K562 (cell line): Measurements from ENCODE around the gene SPEG. TPM values are rescaled to one million over a fixed set of nuclear protein-coding genes. Genes with fewer than 3 reads are reported as not detected.
A peak's percentile ranks its signal among the peaks of the same experiment; 100 is the strongest.

ENCODE experiments used
- ATAC-seq: fragments of 200-7000 bp; cut with Tn5 transposase; 3 replicates; pipeline ENCODE4 v1.9.1; 2020; ENCODE audit warnings: moderate library complexity
- BruUV-seq: library from RNA; stranded (reverse); fragments of 400-500 nt; replicated peaks from 2 replicates; lab custom pipeline; 2021; lab: Mats Ljungman, UMichigan
- CTCF ChIA-PET: fragments of 300-600 bp; formaldehyde crosslinking; extraction: SDS; loops from one replicate; lab custom pipeline; 2021; ENCODE audit warnings: low intra/inter-chr PET ratio; lab: Yijun Ruan, JAX
- POLR2A ChIA-PET: fragments of 300-600, 350-650 bp; sonication (Branson Sonifier 250); formaldehyde crosslinking; extraction: SDS; loops from one replicate; lab custom pipeline; 2021; ENCODE audit warnings: antibody characterized with exemption, inconsistent platforms; lab: Yijun Ruan, JAX
- DNase-seq, 4 experiments: peaks; one replicate each; pipeline versions ENCODE4 v3.0.0 to v3.0.0-alpha.2; 2011 to 2018; ENCODE audit warnings: low spot score in 3 of 4, mixed read lengths in 3 of 4; ENCODE audit errors: extremely low read depth in 1 of 4
- FAIRE-seq: peaks from 2 replicates; lab custom pipeline; 2011; peaks lifted over from hg19 to GRCh38; lab: Jason Lieb, UNC
- H2AFZ ChIP-seq: 2 replicates; pipeline ENCODE4 v1.6.0; 2011; ENCODE audit warnings: low read depth, low read length, control low read depth, inconsistent platforms
- H3K27ac ChIP-seq: fragments of 200-600 bp; 3 replicates; pipeline ENCODE4 v1.8.0; 2011; ENCODE audit warnings: low read depth, mild to moderate bottlenecking, control low read depth, inconsistent platforms, low read length, moderate library complexity, mixed read lengths; ENCODE audit errors: extremely low read depth
- H3K27me3 ChIP-seq, 2 experiments: fragments of 300-600 bp in 1 of 2; 2 replicates in 1 of 2; 3 replicates in 1 of 2; pipeline versions ENCODE4 v1.6.0 to v1.8.0; 2011; ENCODE audit warnings: inconsistent platforms in 2 of 2, low read length in 2 of 2, mild to moderate bottlenecking in 1 of 2, mixed read lengths in 1 of 2, moderate library complexity in 1 of 2; ENCODE audit not compliant: control insufficient read depth in 2 of 2, insufficient read depth in 2 of 2
- H3K36me3 ChIP-seq: fragments of 300-600 bp; 3 replicates; pipeline ENCODE4 v1.8.0; 2011; ENCODE audit warnings: mild to moderate bottlenecking, low read length, inconsistent platforms; ENCODE audit not compliant: control insufficient read depth, insufficient read depth
- H3K4me1 ChIP-seq, 2 experiments: fragments of 200-600 bp in 1 of 2; replicated peaks in 1 of 2; 2 replicates in 1 of 2; 3 replicates in 1 of 2; pipeline versions ENCODE4 v1.5.1 to v1.8.0; 2011; ENCODE audit warnings: inconsistent platforms in 2 of 2, low read length in 2 of 2, mild to moderate bottlenecking in 1 of 2, mixed read lengths in 1 of 2, moderate library complexity in 1 of 2; ENCODE audit not compliant: control insufficient read depth in 2 of 2, insufficient read depth in 2 of 2
- H3K4me2 ChIP-seq: 2 replicates; pipeline ENCODE4 v1.6.1; 2011; ENCODE audit warnings: low read length, control low read depth, inconsistent platforms, mixed read lengths; ENCODE audit not compliant: insufficient read depth
- H3K4me3 ChIP-seq: fragments of 200-600 bp; sonication (generic), shearing (Covaris generic); 2 replicates; pipeline ENCODE4 v1.5.1; 2016; ENCODE audit warnings: control low read depth, inconsistent platforms
- H3K79me2 ChIP-seq: fragments of 200-600 bp; 3 replicates; pipeline ENCODE4 v1.8.0; 2011; ENCODE audit warnings: low read length, inconsistent platforms; ENCODE audit not compliant: control insufficient read depth, insufficient read depth
- H3K9ac ChIP-seq, 2 experiments: 2 replicates each; pipeline versions ENCODE4 v1.6.0 to v1.6.1; 2011; ENCODE audit warnings: low read depth in 2 of 2, low read length in 2 of 2, control low read depth in 1 of 2, inconsistent platforms in 1 of 2, mild to moderate bottlenecking in 1 of 2, mixed read lengths in 1 of 2; ENCODE audit not compliant: insufficient read depth in 1 of 2
- H3K9me1 ChIP-seq: one replicate; pipeline ENCODE4 v1.6.0; 2011; ENCODE audit warnings: inconsistent platforms, mild to moderate bottlenecking, low read length, moderate library complexity; ENCODE audit not compliant: control insufficient read depth, insufficient read depth
- H3K9me3 ChIP-seq: replicated peaks from 2 replicates; pipeline ENCODE4 v1.5.1; 2011; ENCODE audit warnings: low read depth, low read length, inconsistent platforms; ENCODE audit not compliant: control insufficient read depth, insufficient read depth
- H4K20me1 ChIP-seq: replicated peaks from 2 replicates; pipeline ENCODE4 v1.6.1; 2011; ENCODE audit warnings: low read length, inconsistent platforms, mixed read lengths; ENCODE audit not compliant: control insufficient read depth, insufficient read depth
- KAT2B ChIP-seq: IDR thresholded peaks from one replicate; pipeline ENCODE4 v1.6.1; 2012; ENCODE audit warnings: low read depth, mild to moderate bottlenecking, control low read depth, inconsistent platforms, low read length, moderate library complexity
- POLR2AphosphoS2 ChIP-seq: IDR thresholded peaks from 2 replicates; pipeline ENCODE4 v1.6.1; 2012; ENCODE audit warnings: low read length, improper control_type of control experiment
- POLR2G ChIP-seq: fragments of 200-400 bp; formaldehyde crosslinking; IDR thresholded peaks from 2 replicates; pipeline ENCODE4 v1.6.1; 2017; ENCODE audit warnings: low read depth, mild to moderate bottlenecking, antibody characterized with exemption, low read length, moderate library complexity
- VEZF1 ChIP-seq: fragments of 200-800 bp; sonication (Bioruptor generic); IDR thresholded peaks from 2 replicates; pipeline ENCODE4 v1.6.1; 2017; ENCODE audit warnings: missing genetic modification characterization, missing compliant biosample characterization
- WGBS: fragments of 100-300 bp; shearing (Covaris generic); methylation state at CpG from one replicate; pipeline ENCODE4 v1.1.6; 2016; ENCODE audit warnings: low coverage, mixed read lengths; ENCODE audit not compliant: insufficient coverage; ENCODE audit errors: missing lambda C conversion rate; 5-methylcytosine and 5-hydroxymethylcytosine counted together
- in situ Hi-C: fragments of 300-500 bp; cut with MboI; formaldehyde crosslinking; loops from 4 replicates; pipeline ENCODE4 v1.15.0; 2018; ENCODE audit warnings: inconsistent platforms, mixed read lengths
- intact Hi-C: fragments of 100-400 bp; cut with micrococcal nuclease; formaldehyde crosslinking; loops from 2 replicates; pipeline ENCODE4 v1.14.2; 2022
- polyA plus RNA-seq, 8 experiments: library from polyadenylated mRNA; depleted of rRNA in 4 of 8; stranded (reverse) in 5 of 8; unstranded in 3 of 8; fragments of >200 nt; fragmentation: Nextera tagmentation in 2 of 8; fragmentation: Illumina TruSeq in 1 of 8; extraction: Ambion mirVana in 2 of 8; extraction: Trizol in 1 of 8; gene quantifications; 2 replicates each; pipeline versions ENCODE4 v1.2.1 to v1.2.3, GENCODE V29; 2011 to 2014; ENCODE audit warnings: inconsistent platforms in 1 of 8, missing spikeins in 1 of 8
- total RNA-seq, 7 experiments: library from RNA; depleted of rRNA in 6 of 7; stranded (reverse); fragments of >200 nt in 6 of 7; fragmentation: Illumina TruSeq in 2 of 7; extraction: Trizol in 2 of 7; gene quantifications; 2 replicates each; pipeline versions ENCODE4 v1.2.1 to v1.2.3, GENCODE V29; 2011 to 2021; ENCODE audit warnings: low replicate concordance in 1 of 7

SPEG gene
- total and polyA plus RNA-seq, 9 of the 15 experiments (the other 6 are each of a cell fraction or from before 2014, with no cell fraction given): 0.49 to 8.7 (median 3.0) TPM

GRCh38 chr2:219527076-219527394 is 92.4 kb downstream of the SPEG start:
- no peak overlapping the region for H2AFZ ChIP-seq
- peak; percentile 19; the same call in 1 of the 2 replicates for TF ChIP-seq VEZF1 (CRISPR knock-in tag)
- no peak for TF ChIP-seq KAT2B
- TF ChIP-seq POLR2G: 0 out of 2 replicates have a peak, but pooled peaks have one; percentile 16
- no peak for TF ChIP-seq POLR2AphosphoS2
- TF ChIP-seq, all 486 proteins: peak for 2
- H3K27ac ChIP-seq: peak overlapping the region; percentile 71
- BruUV-seq: no TSS peak
- H3K27me3 ChIP-seq: no peaks in the 10 kb centered on the region
- peak overlapping the region; percentile 58 to 83 for H3K9ac ChIP-seq
- 69% methylated on average over 3 of the region's 6 CpGs for WGBS
- H3K79me2 ChIP-seq: peaks cover 85% of the 10 kb centered on the region
- H3K36me3 ChIP-seq: peaks cover 35% of the 10 kb centered on the region; the same call in 2 of the 3 replicates
- ChIA-PET POLR2A (interaction anchor here (0.5 to 0.7 kb wide), 3 partner anchors 12 to 139 kb away, joined by 3 to 4 read pairs (median 3); partner anchors contain the start of gene GMPPA), CTCF (interaction anchor here (0.8 kb wide), 1 partner anchor 51 kb away, joined by 3 read pairs; no protein-coding TSS in a partner anchor)
- in situ Hi-C loops (loop anchor here (5.0 to 10.0 kb wide), 2 partner anchors 35 to 52 kb away; no protein-coding TSS in a partner anchor), intact Hi-C loops (no loop called here)
- FAIRE-seq (no peak), DNase-seq (no peak), ATAC-seq (no peak)
- H3K9me1 ChIP-seq: no peaks in the 10 kb centered on the region
- H3K4me2 ChIP-seq: peak overlapping the region; percentile 74
- no peaks in the 10 kb centered on the region for H3K9me3 ChIP-seq
- H3K4me3 ChIP-seq: no peak overlapping the region
- no peaks in the 10 kb centered on the region for H4K20me1 ChIP-seq
- H3K4me1 ChIP-seq: peaks cover 72 to 85% of the 10 kb centered on the region in 2 experiments
